HAP-1 (cell line): ENCODE data around the gene RALGAPA1.
"Not testable (repeated sequence)": the region's sequence is repeated elsewhere in the genome, so short reads cannot be mapped to it uniquely, and the experiment has no call there.

Experiments used
- DNase-seq, 2 experiments: peaks; one replicate each; pipeline ENCODE4 v3.0.0-alpha.2; 2016 to 2020; ENCODE audit warnings: low spot score in 2 of 2
- H3K27me3 ChIP-seq: fragments of 250-450 bp; sonication (Bioruptor Pico); 2 replicates; pipeline ENCODE4 v1.5.1; 2020; ENCODE audit warnings: low read depth, mild to moderate bottlenecking, moderate library complexity
- H3K36me3 ChIP-seq: fragments of 250-450 bp; sonication (Bioruptor Pico); replicated peaks from 2 replicates; pipeline ENCODE4 v1.5.1; 2020; ENCODE audit warnings: mild to moderate bottlenecking
- H3K4me1 ChIP-seq: fragments of 250-450 bp; sonication (Bioruptor Pico); 2 replicates; pipeline ENCODE4 v1.5.1; 2020; ENCODE audit warnings: mild to moderate bottlenecking
- H3K4me3 ChIP-seq: fragments of 250-450 bp; sonication (Bioruptor Pico); 2 replicates; pipeline ENCODE4 v1.5.1; 2020; ENCODE audit warnings: mild to moderate bottlenecking, moderate library complexity
- H3K9me3 ChIP-seq: fragments of 250-450 bp; sonication (Bioruptor Pico); 2 replicates; pipeline ENCODE4 v1.5.1; 2020; ENCODE audit warnings: mild to moderate bottlenecking, moderate library complexity
- in situ Hi-C: fragments of 300-500 bp; cut with MboI; formaldehyde crosslinking; loops from 3 replicates; pipeline ENCODE4 v1.14.3; 2020; ENCODE audit warnings: low sequenced_read_pairs, inconsistent platforms, mixed read lengths

RALGAPA1 gene

DNA sequence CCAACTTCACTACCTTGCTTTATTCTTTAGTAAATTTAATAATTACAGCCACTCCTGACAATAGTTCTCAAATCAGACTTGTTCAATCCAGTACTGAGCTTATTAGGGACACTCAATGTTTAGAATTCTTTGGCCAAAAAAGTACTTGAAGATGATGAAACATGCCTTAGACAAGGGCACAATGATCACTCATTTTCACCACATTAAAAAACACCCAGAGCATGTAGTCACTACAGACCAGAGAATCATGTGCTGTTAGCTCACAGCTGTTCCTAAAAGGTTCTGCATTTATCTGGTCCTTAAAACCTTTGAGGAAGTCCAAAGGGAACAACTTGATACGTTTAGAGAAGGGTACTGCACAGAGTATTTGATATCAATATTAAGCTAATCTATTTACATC, 176.4 kb downstream of the RALGAPA1 start:
- no peaks in the 10 kb centered on the region for H3K36me3 ChIP-seq
- peaks cover 19% of the 10 kb centered on the region for H3K4me1 ChIP-seq
- no peak overlapping the region for H3K4me3 ChIP-seq
- in situ Hi-C loops = no loop called here
- H3K9me3 ChIP-seq = peaks cover 1% of the 10 kb centered on the region; the same call in 1 of the 2 replicates
- DNase-seq = no peak
- H3K27me3 ChIP-seq = no peaks in the 10 kb centered on the region

DNA sequence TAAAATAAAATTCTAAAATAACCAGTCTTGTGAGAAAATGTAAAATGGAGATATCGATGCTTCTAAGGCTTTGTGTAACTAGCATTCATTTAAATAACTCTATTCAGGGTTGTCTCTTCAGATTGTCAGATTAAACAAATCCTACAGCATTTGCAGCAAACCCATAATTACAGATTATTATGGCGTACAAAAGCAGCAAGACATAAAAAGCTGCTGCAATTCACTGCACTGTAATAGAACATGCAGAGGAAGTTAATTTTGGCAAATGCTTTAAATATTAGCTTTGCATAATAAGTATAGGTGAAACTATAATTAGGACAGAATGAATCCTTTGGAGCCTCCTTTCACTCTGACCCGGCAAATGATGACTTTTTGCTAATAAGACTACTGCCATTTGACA, 176.8 kb downstream of the RALGAPA1 start:
- in situ Hi-C loops = no loop called here
- DNase-seq = peak in 1 of 2 experiments; percentile 73
- no peaks in the 10 kb centered on the region for H3K36me3 ChIP-seq

DNA sequence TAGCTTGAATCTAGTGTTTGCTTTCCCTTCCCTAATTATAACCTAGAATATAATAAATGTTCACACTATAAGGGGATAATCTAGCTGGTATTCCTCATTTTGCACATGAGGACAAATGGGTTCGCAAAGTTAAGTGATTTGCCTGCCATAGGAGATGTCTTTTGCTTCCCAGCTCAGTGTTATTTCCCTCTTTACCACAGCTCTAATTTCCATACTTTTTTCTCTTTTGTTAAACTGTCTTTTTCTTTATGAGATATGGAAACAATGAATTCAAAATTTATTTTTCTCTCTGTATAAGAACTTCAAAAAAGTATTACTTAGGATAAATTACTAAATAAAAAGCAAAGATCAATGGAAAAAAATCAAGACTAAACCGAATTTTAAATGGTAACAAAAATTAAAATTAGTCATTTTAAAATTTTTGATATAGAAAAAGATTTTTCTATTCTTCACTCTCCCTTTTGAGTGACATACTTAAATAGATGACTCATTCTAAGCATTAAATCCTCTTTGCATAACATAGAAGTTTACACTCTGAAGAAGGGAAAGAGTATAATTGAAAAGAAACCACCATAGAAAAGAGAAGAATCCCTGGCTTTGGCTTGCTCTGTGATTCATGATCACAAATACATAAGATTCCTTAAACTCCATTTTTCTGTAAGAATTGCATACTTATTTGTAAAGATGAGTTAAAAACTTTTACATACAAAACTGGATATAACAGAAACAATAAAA, 177.9 kb downstream of the RALGAPA1 start:
- Histone ChIP-seq H3K4me3 (no peak overlapping the region), H3K27me3 (no peaks in the 10 kb centered on the region), H3K9me3 (no peaks in the 10 kb centered on the region), H3K36me3 (no peaks in the 10 kb centered on the region), H3K4me1 (peaks cover 19% of the 10 kb centered on the region)
- in situ Hi-C loops = no loop called here
- peak; percentile 16 to 98 for DNase-seq

More for the DNA sequence above, 176.8 kb downstream of the RALGAPA1 start:
- Histone ChIP-seq H3K4me3 (no peak overlapping the region), H3K9me3 (no peaks in the 10 kb centered on the region), H3K4me1 (peaks cover 19% of the 10 kb centered on the region), H3K27me3 (no peaks in the 10 kb centered on the region)

- no peaks in the 10 kb centered on the region for H3K27me3 ChIP-seq
- DNase-seq = no peak
- H3K4me1 ChIP-seq = peaks cover 19% of the 10 kb centered on the region
- in situ Hi-C loops = no loop called here
- H3K9me3 ChIP-seq = no peaks in the 10 kb centered on the region
- no peak overlapping the region for H3K4me3 ChIP-seq
- no peaks in the 10 kb centered on the region for H3K36me3 ChIP-seq
These were observed 180.1 kb downstream of the RALGAPA1 start for GRCh38 chr14:35628989-35629388.

DNA sequence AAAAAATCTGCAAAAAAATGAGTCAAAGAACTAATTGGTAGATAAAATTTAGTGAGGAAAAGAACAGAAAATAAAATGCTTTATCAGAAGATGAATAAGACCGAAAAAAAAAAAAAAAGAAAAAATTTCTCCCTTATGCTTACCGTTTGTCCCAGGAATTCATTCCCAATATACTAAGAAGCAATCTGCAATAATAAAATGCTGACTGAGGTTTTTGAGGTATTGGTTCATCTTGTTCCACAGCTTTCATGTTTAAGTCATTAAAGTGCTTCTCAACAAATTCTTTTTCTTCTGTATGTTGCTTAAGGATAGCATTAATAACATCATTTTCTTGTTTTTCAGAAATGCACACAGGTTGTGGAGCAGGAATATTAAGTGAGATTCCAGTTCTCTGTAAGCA, 182.1 kb downstream of the RALGAPA1 start:
- H3K4me1 ChIP-seq, DNase-seq, in situ Hi-C loops, H3K36me3 ChIP-seq, H3K9me3 ChIP-seq, H3K4me3 ChIP-seq, H3K27me3 ChIP-seq: not testable (repeated sequence)

GRCh38 chr14:35621996-35622395, 187.1 kb downstream of the RALGAPA1 start:
- DNase-seq, in situ Hi-C loops: not testable (repeated sequence)

GRCh38 chr14:35619998-35620397, 189.1 kb downstream of the RALGAPA1 start:
- H3K27me3 ChIP-seq, in situ Hi-C loops, H3K9me3 ChIP-seq, H3K4me3 ChIP-seq, H3K36me3 ChIP-seq, DNase-seq, H3K4me1 ChIP-seq: not testable (repeated sequence)

More at GRCh38 chr14:35621996-35622395, 187.1 kb downstream of the RALGAPA1 start:
- H3K27me3 ChIP-seq, H3K4me1 ChIP-seq, H3K4me3 ChIP-seq, H3K36me3 ChIP-seq, H3K9me3 ChIP-seq: not testable (repeated sequence)

GRCh38 chr14:35619461-35619860, 189.6 kb downstream of the RALGAPA1 start:
- H3K36me3 ChIP-seq, DNase-seq, H3K9me3 ChIP-seq, H3K27me3 ChIP-seq, H3K4me1 ChIP-seq, H3K4me3 ChIP-seq, in situ Hi-C loops: not testable (repeated sequence)

DNA sequence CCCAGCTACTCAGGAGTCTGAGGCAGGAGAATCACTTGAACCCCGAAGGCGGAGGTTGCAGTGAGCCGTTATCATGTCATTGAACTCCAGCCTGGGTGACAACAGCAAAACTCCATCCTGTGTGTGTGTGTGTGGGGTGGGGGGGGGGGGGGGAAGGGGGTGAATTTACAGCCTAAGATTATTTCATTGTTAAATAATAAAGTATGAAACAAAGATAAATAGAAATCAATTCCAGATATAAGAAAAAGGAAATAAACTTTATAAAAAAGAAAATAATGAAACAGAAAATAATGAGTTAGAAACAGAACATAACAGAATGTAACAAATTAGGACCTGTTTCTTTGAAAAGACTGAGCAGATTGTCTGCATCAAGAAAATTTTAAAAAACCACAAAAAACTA, 191.6 kb downstream of the RALGAPA1 start:
- Histone ChIP-seq H3K9me3 (no peaks in the 10 kb centered on the region), H3K27me3 (no peaks in the 10 kb centered on the region), H3K4me1 (peaks cover 8% of the 10 kb centered on the region; the same call in 1 of the 2 replicates), H3K4me3 (no peak overlapping the region), H3K36me3 (no peaks in the 10 kb centered on the region; the same call in 1 of the 2 replicates)
- no peak for DNase-seq
- in situ Hi-C loops = no loop called here

DNA sequence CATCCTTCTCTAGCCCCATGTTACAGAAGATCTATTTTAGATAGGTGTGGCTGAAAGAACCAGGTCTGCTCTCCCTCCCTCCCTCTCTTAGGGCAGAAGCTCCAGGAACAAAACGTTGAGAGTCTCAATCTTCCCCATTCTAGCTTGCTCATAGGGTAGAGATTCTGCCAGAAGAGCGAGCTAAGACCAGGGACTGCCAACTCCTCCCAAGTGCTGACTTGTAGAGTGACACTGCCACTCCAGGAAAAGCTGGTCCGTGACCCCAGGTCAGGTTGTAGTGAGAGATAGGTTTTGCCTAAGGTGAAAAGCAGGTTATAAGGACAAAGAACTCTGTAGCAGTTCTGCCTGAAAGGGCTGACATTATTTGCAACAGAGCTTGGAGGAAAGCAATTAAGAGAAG, 201.7 kb downstream of the RALGAPA1 start:
- in situ Hi-C loops = no loop called here
- Histone ChIP-seq H3K36me3 (no peaks in the 10 kb centered on the region), H3K27me3 (no peaks in the 10 kb centered on the region), H3K4me3 (no peak overlapping the region), H3K4me1 (no peaks in the 10 kb centered on the region), H3K9me3 (no peaks in the 10 kb centered on the region)
- no peak for DNase-seq

GRCh38 chr14:35600253-35600652, 208.8 kb downstream of the RALGAPA1 start:
- in situ Hi-C loops = no loop called here
- H3K36me3 ChIP-seq = no peaks in the 10 kb centered on the region
- DNase-seq = no peak
- no peaks in the 10 kb centered on the region for H3K9me3 ChIP-seq
- no peaks in the 10 kb centered on the region for H3K27me3 ChIP-seq
- no peaks in the 10 kb centered on the region for H3K4me1 ChIP-seq
- no peak overlapping the region for H3K4me3 ChIP-seq

DNA sequence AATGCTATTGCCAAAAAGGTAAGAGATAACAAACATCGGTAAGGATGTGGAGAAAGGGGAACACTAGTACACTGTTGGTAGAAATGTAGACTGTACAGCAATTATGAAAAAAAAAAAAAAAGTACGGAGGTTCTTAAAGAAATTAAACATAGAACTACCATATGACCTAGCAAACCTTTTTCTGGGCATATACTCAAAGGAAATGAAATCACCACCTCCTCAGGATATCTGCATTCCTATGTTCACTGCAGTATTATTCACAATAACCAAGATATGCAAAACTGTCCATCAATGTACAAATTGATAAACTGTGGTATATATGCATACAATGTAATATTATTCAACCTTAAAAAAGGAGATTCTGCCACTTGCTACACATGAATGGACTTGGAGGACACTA, 214.5 kb downstream of the RALGAPA1 start:
- H3K4me1 ChIP-seq = no peaks in the 10 kb centered on the region
- no peaks in the 10 kb centered on the region for H3K36me3 ChIP-seq
- in situ Hi-C loops = no loop called here
- no peaks in the 10 kb centered on the region for H3K9me3 ChIP-seq
- no peak for DNase-seq
- H3K27me3 ChIP-seq = no peaks in the 10 kb centered on the region
- no peak overlapping the region for H3K4me3 ChIP-seq

- H3K27me3 ChIP-seq, DNase-seq, H3K4me3 ChIP-seq, in situ Hi-C loops, H3K9me3 ChIP-seq, H3K36me3 ChIP-seq, H3K4me1 ChIP-seq: not testable (repeated sequence)
These were observed 221.7 kb downstream of the RALGAPA1 start for GRCh38 chr14:35587373-35587772.

DNA sequence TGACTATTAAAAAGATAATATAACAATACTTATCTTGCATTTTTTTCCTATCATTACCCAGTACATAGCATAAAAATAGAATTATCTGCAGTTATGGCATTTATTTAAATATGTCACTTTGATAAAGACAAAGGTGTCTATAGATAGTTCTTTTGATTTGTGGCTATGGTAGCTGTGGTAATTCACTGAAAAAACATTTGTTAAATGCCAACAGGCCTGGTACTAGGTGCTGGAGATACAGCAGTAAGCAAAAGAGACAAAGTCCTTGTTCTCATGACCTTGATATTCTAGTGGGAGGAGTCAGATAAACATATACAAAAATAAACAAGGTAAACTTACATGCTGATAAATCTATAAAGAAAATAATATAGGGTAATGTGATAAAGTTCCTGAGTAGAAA, 230.5 kb downstream of the RALGAPA1 start:
- no peaks in the 10 kb centered on the region for H3K27me3 ChIP-seq
- DNase-seq = no peak

GRCh38 chr14:35578135-35578534, 231.0 kb downstream of the RALGAPA1 start:
- Histone ChIP-seq H3K4me1 (peaks cover 19% of the 10 kb centered on the region), H3K9me3 (no peaks in the 10 kb centered on the region)
- in situ Hi-C loops = no loop called here

More for the DNA sequence above, 230.5 kb downstream of the RALGAPA1 start:
- no peak overlapping the region for H3K4me3 ChIP-seq
- no peaks in the 10 kb centered on the region for H3K36me3 ChIP-seq
- H3K9me3 ChIP-seq = no peaks in the 10 kb centered on the region
- in situ Hi-C loops = no loop called here
- peaks cover 19% of the 10 kb centered on the region for H3K4me1 ChIP-seq

More at GRCh38 chr14:35578135-35578534, 231.0 kb downstream of the RALGAPA1 start:
- no peaks in the 10 kb centered on the region for H3K36me3 ChIP-seq
- no peaks in the 10 kb centered on the region for H3K27me3 ChIP-seq
- H3K4me3 ChIP-seq = no peak overlapping the region
- DNase-seq = no peak
